HCT116 (cell line): Measurements from ENCODE around the gene MAOA. TPM values are rescaled to one million over a fixed set of nuclear protein-coding genes. Genes with fewer than 3 reads are reported as not detected.

Experiments
- ATAC-seq: fragments of 200-7000 bp; cut with Tn5 transposase; 2 replicates; pipeline ENCODE4 v1.9.1; 2020; ENCODE audit warnings: mild to moderate bottlenecking, moderate library complexity
- BruUV-seq: library from RNA; stranded (reverse); fragments of 400-500 nt; replicated peaks from 2 replicates; lab custom pipeline; 2021; lab: Mats Ljungman, UMichigan
- CTCF ChIA-PET: fragments of 300-600 bp; sonication (Branson Sonifier 250); formaldehyde crosslinking; loops from one replicate; lab custom pipeline; 2021; ENCODE audit warnings: antibody characterized with exemption; lab: Charles Lee
- POLR2A ChIA-PET: fragments of 300-600, 350-600 bp; sonication (Branson Sonifier 250); formaldehyde crosslinking; loops from one replicate; lab custom pipeline; 2021; ENCODE audit warnings: antibody characterized with exemption; lab: Charles Lee
- RAD21 ChIA-PET, 2 experiments: fragments of 300-600 bp; sonication (Branson Sonifier 250); formaldehyde crosslinking; loops; one replicate each; lab custom pipeline; 2023; ENCODE audit warnings: low total read pairs in 2 of 2; ENCODE audit not compliant: uncharacterized antibody in 2 of 2, unreplicated experiment in 2 of 2, low non-redundant PET in 1 of 2; lab: Charles Lee
- DNase-seq: peaks from one replicate; pipeline ENCODE4 v3.0.0-alpha.2; 2010; ENCODE audit warnings: low read depth, low spot score
- H2AFZ ChIP-seq: fragments of 200-600 bp; shearing (Covaris generic), sonication (generic); 2 replicates; pipeline ENCODE4 v1.6.1; 2017; ENCODE audit warnings: low read depth, mixed run types, mixed read lengths, antibody characterized with exemption, low read length; ENCODE audit not compliant: poor library complexity, severe bottlenecking
- H3K27ac ChIP-seq: 2 replicates; pipeline ENCODE4 v1.5.1; 2012; ENCODE audit warnings: low read depth, low read length
- H3K27me3 ChIP-seq: fragments of 200-600 bp; sonication (generic); 2 replicates; pipeline ENCODE4 v1.6.1; 2016; ENCODE audit warnings: mixed run types, low read length, mixed read lengths; ENCODE audit not compliant: insufficient read depth
- H3K36me3 ChIP-seq, 2 experiments: fragments of 200-500 bp in 1 of 2; fragments of 200-600 bp in 1 of 2; sonication (Bioruptor generic) in 1 of 2; sonication (generic) in 1 of 2; 2 replicates each; pipeline versions ENCODE4 v1.5.1 to v1.6.1; 2014 to 2016; ENCODE audit warnings: low read length in 2 of 2, inconsistent platforms in 1 of 2, mixed read lengths in 1 of 2, mixed run types in 1 of 2; ENCODE audit not compliant: insufficient read depth in 2 of 2, control insufficient read depth in 1 of 2
- H3K4me1 ChIP-seq, 2 experiments: fragments of 200-600 bp in 1 of 2; sonication (generic) in 1 of 2; 2 replicates each; pipeline versions ENCODE4 v1.5.1 to v1.6.1; 2012 to 2017; ENCODE audit warnings: low read length in 2 of 2, inconsistent platforms in 1 of 2, mild to moderate bottlenecking in 1 of 2, mixed read lengths in 1 of 2, mixed run types in 1 of 2, moderate library complexity in 1 of 2; ENCODE audit not compliant: insufficient read depth in 2 of 2, control insufficient read depth in 1 of 2
- H3K4me2 ChIP-seq: fragments of 200-600 bp; sonication (generic); 2 replicates; pipeline ENCODE4 v1.6.1; 2017; ENCODE audit warnings: mixed run types, low read length, mixed read lengths
- H3K4me3 ChIP-seq, 2 experiments: fragments of 200-600 bp in 1 of 2; sonication (generic) in 1 of 2; replicated peaks in 1 of 2; 2 replicates each; pipeline ENCODE4 v1.5.1; 2011 to 2016; ENCODE audit warnings: low read length in 2 of 2, control low read depth in 1 of 2, low read depth in 1 of 2, mild to moderate bottlenecking in 1 of 2, mixed read lengths in 1 of 2, mixed run types in 1 of 2
- H3K79me2 ChIP-seq: fragments of 200-600 bp; sonication (generic); 2 replicates; pipeline ENCODE4 v1.6.1; 2017; ENCODE audit warnings: mild to moderate bottlenecking, mixed run types, low read length, moderate library complexity, mixed read lengths; ENCODE audit not compliant: insufficient read depth
- H3K9ac ChIP-seq: fragments of 200-600 bp; sonication (generic); 2 replicates; pipeline ENCODE4 v1.6.1; 2016; ENCODE audit warnings: low read length, mixed read lengths
- H3K9me2 ChIP-seq: fragments of 200-600 bp; sonication (generic), shearing (Covaris generic); 2 replicates; pipeline ENCODE4 v1.6.1; 2017; ENCODE audit warnings: mixed run types, mild to moderate bottlenecking, moderate library complexity; ENCODE audit not compliant: insufficient read depth
- H3K9me3 ChIP-seq, 2 experiments: fragments of 200-500 bp in 1 of 2; fragments of 200-600 bp in 1 of 2; sonication (Bioruptor generic) in 1 of 2; sonication (generic) in 1 of 2; 2 replicates each; pipeline ENCODE4 v1.6.1; 2014 to 2017; ENCODE audit warnings: low read length in 2 of 2, mixed read lengths in 2 of 2, inconsistent platforms in 1 of 2, low read depth in 1 of 2, mild to moderate bottlenecking in 1 of 2, mixed run types in 1 of 2, moderate library complexity in 1 of 2; ENCODE audit not compliant: control insufficient read depth in 1 of 2, insufficient read depth in 1 of 2
- H4K20me1 ChIP-seq: fragments of 200-600 bp; sonication (generic), shearing (Covaris generic); 2 replicates; pipeline ENCODE4 v1.6.1; 2017; ENCODE audit warnings: mixed run types, mild to moderate bottlenecking, moderate library complexity; ENCODE audit not compliant: insufficient read depth
- CEBPB ChIP-seq: IDR thresholded peaks from 2 replicates; pipeline ENCODE4 v1.6.1; 2012; ENCODE audit warnings: low read depth
- EZH2 ChIP-seq: fragments of 200-600 bp; sonication (generic); IDR thresholded peaks from 2 replicates; pipeline ENCODE4 v1.6.1; 2017; ENCODE audit warnings: antibody characterized with exemption, mixed run types
- REST ChIP-seq: IDR thresholded peaks from 2 replicates; pipeline ENCODE4 v1.6.1; 2012; ENCODE audit warnings: low read depth
- SP1 ChIP-seq: IDR thresholded peaks from 2 replicates; pipeline ENCODE4 v1.6.1; 2012; ENCODE audit warnings: low read depth
- YY1 ChIP-seq: IDR thresholded peaks from 2 replicates; pipeline ENCODE4 v1.6.1; 2011; ENCODE audit warnings: low read length, low read depth, moderate library complexity, mild to moderate bottlenecking; ENCODE audit not compliant: insufficient replicate concordance; ENCODE audit errors: extremely low read depth
- ZBTB33 ChIP-seq: IDR thresholded peaks from 2 replicates; pipeline ENCODE4 v1.6.1; 2011; ENCODE audit warnings: mild to moderate bottlenecking, low read length, moderate library complexity; ENCODE audit not compliant: insufficient replicate concordance; ENCODE audit errors: extremely low read depth
- ZNF274 ChIP-seq: fragments of 200-500 bp; sonication (Bioruptor generic); IDR thresholded peaks from 2 replicates; pipeline ENCODE4 v1.6.1; 2014; ENCODE audit warnings: mild to moderate bottlenecking, low read depth, low read length, inconsistent platforms
- intact Hi-C: fragments of 100-400 bp; cut with micrococcal nuclease; formaldehyde crosslinking; loops from 2 replicates; pipeline ENCODE4 v1.10.0; 2022
- total RNA-seq: library from RNA; stranded (reverse); gene quantifications from one replicate; pipeline ENCODE4 v1.2.1, GENCODE V29; 2021; ENCODE audit not compliant: unreplicated experiment

Gene MAOA
- total RNA-seq, 1 experiment from 2014 or later = 13.6 TPM

- no peaks in the 10 kb centered on the region for H3K4me1 ChIP-seq
- H3K27me3 ChIP-seq = no peaks in the 10 kb centered on the region
- ChIA-PET CTCF (no interaction called here), RAD21 (no interaction called here), POLR2A (no interaction called here)
- no peaks in the 10 kb centered on the region for H3K9me3 ChIP-seq
- H3K79me2 ChIP-seq = no peaks in the 10 kb centered on the region
- intact Hi-C loops = no loop called here
- no peak overlapping the region for H3K4me2 ChIP-seq
- ATAC-seq = no peak
- H4K20me1 ChIP-seq = no peaks in the 10 kb centered on the region
- no peak for DNase-seq
- TF ChIP-seq YY1 (no peak), ZBTB33 (no peak), ZNF274 (no peak), CEBPB (no peak), SP1 (no peak), EZH2 (no peak), REST (no peak)
- H3K4me3 ChIP-seq = no peak overlapping the region
- BruUV-seq = no TSS peak
- no peak overlapping the region for H2AFZ ChIP-seq
- no peaks in the 10 kb centered on the region for H3K36me3 ChIP-seq
- no peak overlapping the region for H3K9ac ChIP-seq
- no peaks in the 10 kb centered on the region for H3K9me2 ChIP-seq
- no peak overlapping the region for H3K27ac ChIP-seq
Observed at GRCh38 chrX:43633081-43633480, 23.0 kb upstream of the MAOA start.
